ENCODE measurements around the gene FAM76B.

GRCh38 chr11:95720195-95720594, 69.4 kb downstream of the FAM76B start:
- TF ChIP-seq, protein P1, sequence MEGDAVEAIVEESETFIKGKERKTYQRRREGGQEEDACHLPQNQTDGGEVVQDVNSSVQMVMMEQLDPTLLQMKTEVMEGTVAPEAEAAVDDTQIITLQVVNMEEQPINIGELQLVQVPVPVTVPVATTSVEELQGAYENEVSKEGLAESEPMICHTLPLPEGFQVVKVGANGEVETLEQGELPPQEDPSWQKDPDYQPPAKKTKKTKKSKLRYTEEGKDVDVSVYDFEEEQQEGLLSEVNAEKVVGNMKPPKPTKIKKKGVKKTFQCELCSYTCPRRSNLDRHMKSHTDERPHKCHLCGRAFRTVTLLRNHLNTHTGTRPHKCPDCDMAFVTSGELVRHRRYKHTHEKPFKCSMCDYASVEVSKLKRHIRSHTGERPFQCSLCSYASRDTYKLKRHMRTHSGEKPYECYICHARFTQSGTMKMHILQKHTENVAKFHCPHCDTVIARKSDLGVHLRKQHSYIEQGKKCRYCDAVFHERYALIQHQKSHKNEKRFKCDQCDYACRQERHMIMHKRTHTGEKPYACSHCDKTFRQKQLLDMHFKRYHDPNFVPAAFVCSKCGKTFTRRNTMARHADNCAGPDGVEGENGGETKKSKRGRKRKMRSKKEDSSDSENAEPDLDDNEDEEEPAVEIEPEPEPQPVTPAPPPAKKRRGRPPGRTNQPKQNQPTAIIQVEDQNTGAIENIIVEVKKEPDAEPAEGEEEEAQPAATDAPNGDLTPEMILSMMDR (IDR thresholded peaks at IDR 0.05; ENCODE audit: low read length) = no peak
- no peak for TF ChIP-seq EZH2 (optimal IDR thresholded peaks at IDR 0.05; ENCODE audit: low read depth, low read length)

Measured in MM.1S (cell line).